Activated B cell treated with CpG ODN at 0.5 μM for 24 hours (primary cell): Measurements from ENCODE around the gene NCOR1. TPM values are rescaled to one million over a fixed set of nuclear protein-coding genes. Genes with fewer than 3 reads are reported as not detected.

Experiments used
- ATAC-seq: fragments of 200-7000 bp; cut with Tn5 transposase; one replicate; pipeline ENCODE4 v1.10.0; 2021; ENCODE audit warnings: low read depth, mild to moderate bottlenecking, moderate library complexity
- CTCF ChIA-PET: fragments of 350-600 bp; sonication (Branson Sonifier 250); formaldehyde crosslinking; loops from one replicate; lab custom pipeline; 2021; ENCODE audit warnings: antibody characterized with exemption; lab: Charles Lee
- POLR2A ChIA-PET: fragments of 350-600 bp; sonication (Branson Sonifier 250); formaldehyde crosslinking; loops from one replicate; lab custom pipeline; 2021; ENCODE audit warnings: antibody characterized with exemption; lab: Charles Lee
- DNase-seq: peaks from one replicate; pipeline ENCODE4 v3.0.0; 2022
- H3K27ac Mint-ChIP-seq: one replicate; pipeline ENCODE4 v1.8.0; 2020; ENCODE audit warnings: mixed read lengths
- H3K27me3 Mint-ChIP-seq: one replicate; pipeline ENCODE4 v1.8.0; 2021; ENCODE audit warnings: mixed read lengths
- H3K36me3 Mint-ChIP-seq: one replicate; pipeline ENCODE4 v1.8.0; 2021; ENCODE audit warnings: low read depth, mixed read lengths
- H3K4me1 Mint-ChIP-seq: one replicate; pipeline ENCODE4 v1.8.0; 2021; ENCODE audit warnings: mixed read lengths
- H3K4me3 Mint-ChIP-seq: one replicate; pipeline ENCODE4 v1.8.0; 2020; ENCODE audit warnings: mild to moderate bottlenecking, mixed read lengths
- H3K9me3 Mint-ChIP-seq: one replicate; pipeline ENCODE4 v1.8.0; 2020; ENCODE audit warnings: mixed read lengths
- CTCF ChIP-seq: fragments of 200-600 bp; IDR thresholded peaks from one replicate; pipeline ENCODE4 v1.8.0; 2022; ENCODE audit warnings: antibody characterized with exemption, mild to moderate bottlenecking
- intact Hi-C: fragments of 100-400 bp; cut with micrococcal nuclease; formaldehyde crosslinking; loops from one replicate; pipeline ENCODE4 v1.15.1; 2024
- total RNA-seq: library from RNA; stranded (reverse); gene quantifications from 2 replicates; pipeline ENCODE4 v1.2.3, GENCODE V29; 2022

Gene NCOR1
- total RNA-seq, 1 donor from 2014 or later, result 188 TPM

DNA sequence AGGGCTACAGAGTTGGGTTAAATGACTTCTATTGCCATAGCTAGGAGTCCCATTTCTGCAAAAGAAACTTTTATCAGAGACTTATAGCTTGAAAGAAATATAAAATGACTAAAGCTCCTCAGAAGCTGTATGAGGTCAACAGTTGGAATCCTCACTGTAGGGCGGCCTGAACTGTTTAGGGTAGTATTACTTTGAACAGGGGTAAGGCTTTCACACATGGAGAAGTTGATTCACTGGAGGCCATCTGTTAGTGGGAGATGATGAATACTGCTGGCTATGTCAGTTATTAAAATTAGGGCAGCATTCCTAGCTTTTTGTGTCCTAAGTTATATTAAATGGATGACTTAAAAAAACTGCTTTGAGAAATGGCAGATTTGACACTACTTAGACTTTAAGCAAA, 209.7 kb downstream of the NCOR1 start:
- Mint-ChIP-seq H3K4me3 (no peak overlapping the region), H3K36me3 (peaks cover 83% of the 10 kb centered on the region), H3K9me3 (no peaks in the 10 kb centered on the region), H3K27me3 (no peaks in the 10 kb centered on the region), H3K27ac (no peak overlapping the region), H3K4me1 (peaks cover 12% of the 10 kb centered on the region)
- CTCF ChIA-PET, result no interaction called here
- ATAC-seq (no peak), DNase-seq (no peak)
- no peak for TF ChIP-seq CTCF
- intact Hi-C loops, result no loop called here
- POLR2A ChIA-PET, result interaction anchor here (1.6 kb wide), 1 partner anchor 8 kb away, joined by 3 read pairs; no protein-coding TSS in a partner anchor

GRCh38 chr17:16003841-16004240, 211.5 kb downstream of the NCOR1 start:
- peaks cover 83% of the 10 kb centered on the region for H3K36me3 Mint-ChIP-seq
- DNase-seq (no peak), ATAC-seq (no peak)
- ChIA-PET POLR2A (no interaction called here), CTCF (no interaction called here)
- H3K27me3 Mint-ChIP-seq, result no peaks in the 10 kb centered on the region
- TF ChIP-seq CTCF, result no peak
- peaks cover 20% of the 10 kb centered on the region for H3K4me1 Mint-ChIP-seq
- intact Hi-C loops, result no loop called here
- H3K27ac Mint-ChIP-seq, result no peak overlapping the region
- H3K9me3 Mint-ChIP-seq, result no peaks in the 10 kb centered on the region
- no peak overlapping the region for H3K4me3 Mint-ChIP-seq

DNA sequence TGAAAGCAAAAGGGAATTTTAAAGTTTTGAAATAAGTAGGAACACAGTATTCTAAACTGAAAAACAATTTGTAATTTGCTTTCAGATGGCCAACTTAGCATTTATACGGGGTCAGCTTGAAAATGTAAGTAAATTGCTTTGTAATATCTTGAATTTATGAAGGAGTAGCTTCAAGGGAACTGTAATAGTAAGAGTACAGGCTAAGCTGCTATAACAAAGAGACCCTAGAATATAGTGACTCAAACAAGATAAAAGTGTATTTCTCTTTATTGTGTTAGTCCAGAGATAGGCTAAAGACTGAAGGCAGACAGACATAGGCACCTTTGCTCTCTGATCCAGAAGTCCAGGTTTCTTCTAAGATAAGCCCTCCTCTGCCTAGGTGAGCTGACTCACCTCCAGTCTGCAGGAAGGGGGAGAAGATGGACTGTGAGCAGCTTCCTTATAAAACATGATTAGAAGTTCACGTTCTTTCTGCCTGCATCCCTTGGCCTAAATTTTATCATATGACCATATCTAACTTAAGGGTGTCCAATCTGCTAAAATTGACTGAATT, 212.6 kb downstream of the NCOR1 start:
- POLR2A ChIA-PET, result no interaction called here
- peaks cover 28% of the 10 kb centered on the region for H3K4me1 Mint-ChIP-seq
- H3K4me3 Mint-ChIP-seq, result no peak overlapping the region
- CTCF ChIA-PET, result no interaction called here
- no peaks in the 10 kb centered on the region for H3K9me3 Mint-ChIP-seq
- ATAC-seq, result no peak
- H3K27ac Mint-ChIP-seq, result no peak overlapping the region
- DNase-seq, result no peak
- intact Hi-C loops, result no loop called here
- TF ChIP-seq CTCF, result no peak
- H3K27me3 Mint-ChIP-seq, result no peaks in the 10 kb centered on the region
- peaks cover 72% of the 10 kb centered on the region for H3K36me3 Mint-ChIP-seq

GRCh38 chr17:16001226-16001897, 214.0 kb downstream of the NCOR1 start:
- peaks cover 28% of the 10 kb centered on the region for H3K4me1 Mint-ChIP-seq
- no peak for TF ChIP-seq CTCF
- intact Hi-C loops, result no loop called here
- H3K9me3 Mint-ChIP-seq, result no peaks in the 10 kb centered on the region
- no peaks in the 10 kb centered on the region for H3K27me3 Mint-ChIP-seq
- peak overlapping the region; percentile 3 for H3K27ac Mint-ChIP-seq
- peak overlapping the region; percentile 85 for H3K4me3 Mint-ChIP-seq
- no peak for ATAC-seq
- DNase-seq, result no peak
- ChIA-PET POLR2A (no interaction called here), CTCF (no interaction called here)
- H3K36me3 Mint-ChIP-seq, result peaks cover 67% of the 10 kb centered on the region
